GM13977 (cell line): Measurements from ENCODE around the gene C16orf86.

Source experiments
- DNase-seq: peaks from one replicate; pipeline ENCODE4 v3.0.0; 2012; ENCODE audit warnings: low spot score
- in situ Hi-C: fragments of 300-500 bp; cut with MboI; formaldehyde crosslinking; loops from one replicate; pipeline ENCODE4 v1.12.0; 2022; ENCODE audit warnings: low sequenced_read_pairs, low pct_unique_long_range_greater_than_20kb, mixed read lengths, inconsistent platforms; ENCODE audit not compliant: unreplicated experiment
- TF ChIP-seq, protein P1 (sequence below): IDR thresholded peaks from 2 replicates; pipeline ENCODE4 v1.5.1; 2012; ENCODE audit warnings: mild to moderate bottlenecking, control low read depth; ENCODE audit not compliant: insufficient read depth; ENCODE audit errors: extremely low read depth, missing control alignments

The C16orf86 gene

DNA sequence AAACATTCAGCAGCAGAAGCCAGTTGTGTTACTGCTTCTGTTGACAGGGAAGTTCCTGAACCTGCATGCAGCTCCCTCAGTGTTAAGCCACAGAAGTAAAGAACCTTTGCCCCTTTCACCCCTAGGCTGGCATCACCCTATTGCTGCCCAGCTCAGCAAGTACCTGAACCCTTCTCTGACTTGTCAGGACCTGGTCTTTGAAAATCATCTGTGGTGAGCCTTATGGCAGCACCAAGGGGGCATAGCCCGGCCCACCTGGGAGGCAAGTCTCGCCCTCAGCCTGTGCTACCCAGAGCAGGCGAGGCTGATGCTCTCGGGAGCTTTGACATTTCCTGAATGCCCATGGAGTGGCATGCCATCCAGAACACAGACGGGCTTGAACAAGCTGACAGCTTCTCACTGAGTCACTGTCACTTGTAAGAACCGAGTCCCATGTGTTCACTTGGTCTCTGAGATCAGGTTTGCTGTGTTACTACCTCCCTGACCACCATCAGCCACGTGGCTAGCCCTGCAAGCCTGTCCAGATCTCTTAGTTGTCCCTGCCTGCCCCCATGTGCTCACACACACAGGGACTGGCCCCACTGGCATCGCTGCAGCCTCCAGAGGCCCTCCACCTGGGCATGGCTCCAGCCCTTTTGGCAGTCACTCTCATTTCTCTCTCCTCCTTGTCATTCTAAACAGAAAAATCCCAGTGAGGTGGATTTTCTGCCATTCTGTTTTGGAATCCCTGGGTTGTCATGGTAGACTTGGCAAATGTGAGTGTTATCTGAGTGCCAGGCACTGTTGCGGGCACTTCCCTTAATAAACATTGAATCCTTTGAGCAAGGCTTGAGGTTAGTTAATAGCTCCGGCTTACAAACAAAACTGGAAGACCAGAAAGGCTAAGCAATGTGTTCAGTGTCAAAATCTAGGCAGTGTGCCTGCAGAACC lies 24.6 kb upstream of the C16orf86 start:
- peak; percentile 16 for DNase-seq
- in situ Hi-C loops: no loop called here
- TF ChIP-seq, protein P1, sequence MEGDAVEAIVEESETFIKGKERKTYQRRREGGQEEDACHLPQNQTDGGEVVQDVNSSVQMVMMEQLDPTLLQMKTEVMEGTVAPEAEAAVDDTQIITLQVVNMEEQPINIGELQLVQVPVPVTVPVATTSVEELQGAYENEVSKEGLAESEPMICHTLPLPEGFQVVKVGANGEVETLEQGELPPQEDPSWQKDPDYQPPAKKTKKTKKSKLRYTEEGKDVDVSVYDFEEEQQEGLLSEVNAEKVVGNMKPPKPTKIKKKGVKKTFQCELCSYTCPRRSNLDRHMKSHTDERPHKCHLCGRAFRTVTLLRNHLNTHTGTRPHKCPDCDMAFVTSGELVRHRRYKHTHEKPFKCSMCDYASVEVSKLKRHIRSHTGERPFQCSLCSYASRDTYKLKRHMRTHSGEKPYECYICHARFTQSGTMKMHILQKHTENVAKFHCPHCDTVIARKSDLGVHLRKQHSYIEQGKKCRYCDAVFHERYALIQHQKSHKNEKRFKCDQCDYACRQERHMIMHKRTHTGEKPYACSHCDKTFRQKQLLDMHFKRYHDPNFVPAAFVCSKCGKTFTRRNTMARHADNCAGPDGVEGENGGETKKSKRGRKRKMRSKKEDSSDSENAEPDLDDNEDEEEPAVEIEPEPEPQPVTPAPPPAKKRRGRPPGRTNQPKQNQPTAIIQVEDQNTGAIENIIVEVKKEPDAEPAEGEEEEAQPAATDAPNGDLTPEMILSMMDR: no peak

DNA sequence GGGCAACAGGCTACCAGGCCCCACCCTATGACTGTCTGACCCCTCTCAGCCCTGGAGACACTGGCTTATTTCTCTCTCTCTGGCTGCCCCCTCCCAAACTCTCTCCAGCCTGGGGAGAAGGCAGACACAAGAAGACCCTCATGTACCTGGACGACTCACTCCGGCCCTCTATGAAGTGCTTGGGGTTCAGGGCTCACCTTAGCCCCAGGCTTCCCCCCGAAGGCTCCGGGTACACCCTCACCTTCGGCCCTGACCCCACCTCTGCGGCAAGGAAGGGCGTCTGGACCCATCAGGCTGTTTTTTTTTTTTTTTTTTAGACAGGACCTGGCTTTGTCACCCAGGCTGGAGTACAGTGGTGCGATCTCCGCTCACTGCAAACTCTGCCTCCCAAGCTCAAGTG lies 22.6 kb upstream of the C16orf86 start:
- peak; percentile 19 for DNase-seq
- in situ Hi-C loops: no loop called here
- TF ChIP-seq, protein P1: no peak

DNA sequence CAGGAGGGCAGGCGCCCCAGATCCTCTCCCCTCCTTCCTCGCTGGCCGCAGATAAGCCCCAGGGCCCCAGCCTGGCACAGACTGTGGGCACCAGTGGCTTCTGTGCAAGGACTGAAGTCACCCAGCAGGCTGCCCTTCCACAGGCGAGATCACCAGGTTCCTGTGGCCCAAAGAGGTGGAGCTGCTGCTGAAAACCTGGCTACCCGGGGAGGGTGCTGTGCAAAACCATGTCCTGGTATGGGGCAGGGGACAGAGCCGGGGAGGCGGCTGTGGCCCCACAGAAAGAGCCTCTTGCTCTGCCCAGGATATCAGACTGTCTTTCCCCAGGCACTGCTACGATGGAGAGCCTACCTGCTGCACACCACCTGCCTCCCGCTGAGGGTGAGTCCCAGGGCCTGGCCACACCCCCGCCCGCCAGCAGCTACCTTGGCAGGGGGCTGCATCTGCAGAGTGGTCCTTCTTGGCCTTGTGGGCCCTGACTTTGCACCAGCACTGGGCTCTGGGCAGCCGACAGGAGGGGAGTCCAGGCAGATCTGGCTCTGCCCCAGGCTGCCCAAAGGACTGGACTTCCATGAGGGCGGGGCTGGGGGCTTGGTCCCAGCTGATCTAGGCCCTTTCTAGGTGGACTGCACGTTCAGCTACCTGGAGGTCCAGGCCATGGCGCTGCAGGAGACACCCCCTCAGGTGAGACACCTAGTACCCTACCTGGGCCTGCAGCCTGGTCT lies 21.1 kb upstream of the C16orf86 start:
- TF ChIP-seq, protein P1: no peak
- DNase-seq: peak; percentile 53
- in situ Hi-C loops: no loop called here

DNA sequence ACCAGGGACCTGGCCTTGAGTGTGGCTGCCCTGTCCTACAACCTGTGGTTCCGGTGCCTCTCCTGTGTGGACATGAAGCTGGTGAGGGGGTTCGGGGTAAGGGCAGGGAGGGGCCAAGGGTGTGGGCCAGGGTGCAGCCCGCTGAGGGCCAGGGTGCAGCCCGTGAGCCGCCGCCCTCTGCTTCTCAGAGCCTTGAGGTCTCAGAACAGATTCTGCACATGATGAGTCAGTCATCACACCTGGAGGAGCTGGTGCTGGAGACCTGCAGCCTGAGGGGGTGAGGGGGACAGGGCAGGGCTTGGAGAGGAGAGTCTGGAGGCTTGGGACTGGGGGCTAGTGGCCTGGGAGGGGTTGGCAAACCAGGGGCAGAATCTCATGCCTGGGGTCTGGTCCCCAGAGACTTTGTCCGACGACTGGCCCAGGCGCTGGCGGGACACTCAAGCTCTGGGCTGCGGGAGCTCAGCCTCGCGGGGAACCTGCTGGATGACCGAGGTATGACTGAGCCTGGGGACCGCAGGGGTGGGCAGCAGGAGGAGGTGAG lies 19.4 kb upstream of the C16orf86 start:
- peak; percentile 25 for DNase-seq
- in situ Hi-C loops: no loop called here
- TF ChIP-seq, protein P1: no peak

DNA sequence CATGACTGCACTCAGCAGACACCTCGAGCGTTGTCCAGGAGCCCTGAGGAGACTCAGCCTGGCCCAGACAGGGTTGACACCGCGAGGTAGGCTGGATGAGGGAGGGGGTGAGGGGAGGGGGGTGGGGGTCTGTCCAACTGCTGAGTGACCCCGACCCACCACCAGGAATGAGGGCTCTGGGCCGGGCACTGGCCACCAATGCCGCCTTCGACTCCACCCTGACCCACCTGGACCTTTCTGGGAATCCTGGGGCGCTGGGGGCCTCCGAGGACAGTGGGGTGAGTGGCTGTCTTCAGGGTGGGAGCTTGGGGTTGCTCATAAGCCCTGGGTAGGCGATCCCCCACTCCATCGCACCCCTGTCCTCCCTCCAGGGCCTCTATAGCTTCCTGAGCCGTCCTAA lies 18.9 kb upstream of the C16orf86 start:
- no peak for DNase-seq
- TF ChIP-seq, protein P1: no peak
- in situ Hi-C loops: no loop called here

DNA sequence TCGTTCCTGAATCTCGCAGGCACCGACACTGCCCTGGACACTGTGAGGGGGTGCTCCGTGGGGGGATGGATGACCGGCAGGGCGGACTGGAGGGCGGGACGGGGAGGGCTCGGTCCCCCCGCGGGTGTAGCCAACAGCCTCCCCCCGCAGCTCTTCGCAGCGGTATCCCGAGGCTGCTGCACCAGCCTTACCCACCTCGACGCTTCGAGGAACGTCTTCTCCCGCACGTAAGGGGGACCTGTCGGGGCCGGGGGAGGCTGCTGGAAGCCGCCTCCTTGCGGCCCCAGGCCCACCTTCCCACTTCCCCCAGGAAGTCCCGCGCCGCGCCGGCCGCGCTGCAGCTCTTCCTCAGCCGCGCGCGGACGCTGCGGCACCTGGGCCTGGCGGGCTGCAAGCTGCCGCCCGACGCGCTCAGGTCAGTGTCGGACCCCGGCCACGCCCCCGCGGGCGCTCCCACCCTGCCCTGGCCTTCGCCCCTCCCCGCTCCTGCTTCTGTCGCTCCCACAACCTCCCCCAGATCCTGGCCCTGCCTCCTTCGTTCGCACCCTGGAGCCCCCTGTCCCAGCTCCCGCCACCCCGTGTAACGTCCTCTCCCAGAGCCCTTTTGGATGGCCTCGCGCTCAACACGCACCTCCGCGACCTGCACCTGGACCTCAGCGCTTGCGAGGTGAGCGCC lies 18.4 kb upstream of the C16orf86 start:
- TF ChIP-seq, protein P1: no peak
- peak; percentile 17 for DNase-seq
- in situ Hi-C loops: no loop called here
